Activated B cell treated with CpG ODN at 0.5 μM for 24 hours (primary cell): Measurements from ENCODE around the gene MXD3. TPM values are rescaled to one million over a fixed set of nuclear protein-coding genes. Genes with fewer than 3 reads are reported as not detected.

ENCODE experiments used
- ATAC-seq: fragments of 200-7000 bp; cut with Tn5 transposase; one replicate; pipeline ENCODE4 v1.10.0; 2021; ENCODE audit warnings: low read depth, mild to moderate bottlenecking, moderate library complexity
- CTCF ChIA-PET: fragments of 350-600 bp; sonication (Branson Sonifier 250); formaldehyde crosslinking; loops from one replicate; lab custom pipeline; 2021; ENCODE audit warnings: antibody characterized with exemption; lab: Charles Lee
- POLR2A ChIA-PET: fragments of 350-600 bp; sonication (Branson Sonifier 250); formaldehyde crosslinking; loops from one replicate; lab custom pipeline; 2021; ENCODE audit warnings: antibody characterized with exemption; lab: Charles Lee
- DNase-seq: peaks from one replicate; pipeline ENCODE4 v3.0.0; 2022
- H3K27ac Mint-ChIP-seq: one replicate; pipeline ENCODE4 v1.8.0; 2020; ENCODE audit warnings: mixed read lengths
- H3K27me3 Mint-ChIP-seq: one replicate; pipeline ENCODE4 v1.8.0; 2021; ENCODE audit warnings: mixed read lengths
- H3K36me3 Mint-ChIP-seq: one replicate; pipeline ENCODE4 v1.8.0; 2021; ENCODE audit warnings: low read depth, mixed read lengths
- H3K4me1 Mint-ChIP-seq: one replicate; pipeline ENCODE4 v1.8.0; 2021; ENCODE audit warnings: mixed read lengths
- H3K4me3 Mint-ChIP-seq: one replicate; pipeline ENCODE4 v1.8.0; 2020; ENCODE audit warnings: mild to moderate bottlenecking, mixed read lengths
- H3K9me3 Mint-ChIP-seq: one replicate; pipeline ENCODE4 v1.8.0; 2020; ENCODE audit warnings: mixed read lengths
- intact Hi-C: fragments of 100-400 bp; cut with micrococcal nuclease; formaldehyde crosslinking; loops from one replicate; pipeline ENCODE4 v1.15.1; 2024
- total RNA-seq: library from RNA; stranded (reverse); gene quantifications from 2 replicates; pipeline ENCODE4 v1.2.3, GENCODE V29; 2022
- TF ChIP-seq, protein P1 (sequence below): fragments of 200-600 bp; IDR thresholded peaks from one replicate; pipeline ENCODE4 v1.8.0; 2022; ENCODE audit warnings: antibody characterized with exemption, mild to moderate bottlenecking

The MXD3 gene
- total RNA-seq, 1 donor from 2014 or later, result 9.1 TPM

DNA sequence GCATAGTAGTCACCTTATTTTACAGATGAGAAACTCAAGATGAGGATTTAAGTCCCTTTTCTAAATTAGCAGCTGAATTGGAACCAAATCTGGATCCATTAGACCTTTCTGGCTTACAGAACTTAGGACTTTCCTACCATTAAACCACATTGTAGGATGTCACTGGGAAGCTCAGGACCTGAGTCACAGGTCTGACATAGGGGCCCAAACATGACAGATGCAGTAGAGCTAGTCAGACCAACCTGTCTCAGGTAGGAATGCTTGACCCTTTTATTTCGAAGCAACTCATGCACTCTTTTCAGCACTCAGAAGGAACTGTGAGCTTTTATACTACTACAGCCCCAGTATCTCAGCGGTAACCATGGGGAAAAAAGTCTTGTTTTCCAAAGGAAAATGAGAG, 10.7 kb downstream of the MXD3 start:
- no peaks in the 10 kb centered on the region for H3K27me3 Mint-ChIP-seq
- no peaks in the 10 kb centered on the region for H3K9me3 Mint-ChIP-seq
- H3K4me1 Mint-ChIP-seq, result peaks cover 87% of the 10 kb centered on the region
- ChIA-PET POLR2A (interaction anchor here (0.9 to 3.3 kb wide), 7 partner anchors 10 to 177 kb away, joined by 3 to 21 read pairs (median 4); partner anchors contain the start of genes LMAN2 and RGS14), CTCF (interaction anchor here (0.8 to 1.6 kb wide), 5 partner anchors 9 to 189 kb away, joined by 3 to 6 read pairs (median 3); no protein-coding TSS in a partner anchor)
- DNase-seq (no peak), ATAC-seq (no peak)
- peak overlapping the region; percentile 89 for H3K27ac Mint-ChIP-seq
- TF ChIP-seq, protein P1, sequence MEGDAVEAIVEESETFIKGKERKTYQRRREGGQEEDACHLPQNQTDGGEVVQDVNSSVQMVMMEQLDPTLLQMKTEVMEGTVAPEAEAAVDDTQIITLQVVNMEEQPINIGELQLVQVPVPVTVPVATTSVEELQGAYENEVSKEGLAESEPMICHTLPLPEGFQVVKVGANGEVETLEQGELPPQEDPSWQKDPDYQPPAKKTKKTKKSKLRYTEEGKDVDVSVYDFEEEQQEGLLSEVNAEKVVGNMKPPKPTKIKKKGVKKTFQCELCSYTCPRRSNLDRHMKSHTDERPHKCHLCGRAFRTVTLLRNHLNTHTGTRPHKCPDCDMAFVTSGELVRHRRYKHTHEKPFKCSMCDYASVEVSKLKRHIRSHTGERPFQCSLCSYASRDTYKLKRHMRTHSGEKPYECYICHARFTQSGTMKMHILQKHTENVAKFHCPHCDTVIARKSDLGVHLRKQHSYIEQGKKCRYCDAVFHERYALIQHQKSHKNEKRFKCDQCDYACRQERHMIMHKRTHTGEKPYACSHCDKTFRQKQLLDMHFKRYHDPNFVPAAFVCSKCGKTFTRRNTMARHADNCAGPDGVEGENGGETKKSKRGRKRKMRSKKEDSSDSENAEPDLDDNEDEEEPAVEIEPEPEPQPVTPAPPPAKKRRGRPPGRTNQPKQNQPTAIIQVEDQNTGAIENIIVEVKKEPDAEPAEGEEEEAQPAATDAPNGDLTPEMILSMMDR, result no peak
- intact Hi-C loops, result loop anchor here (1.0 to 5.0 kb wide), 5 partner anchors 186 to 914 kb away; partner anchors contain the start of genes HIGD2A, NOP16, RNF44 and UIMC1
- peak overlapping the region; percentile 90 for H3K4me3 Mint-ChIP-seq
- peaks cover 22% of the 10 kb centered on the region for H3K36me3 Mint-ChIP-seq

DNA sequence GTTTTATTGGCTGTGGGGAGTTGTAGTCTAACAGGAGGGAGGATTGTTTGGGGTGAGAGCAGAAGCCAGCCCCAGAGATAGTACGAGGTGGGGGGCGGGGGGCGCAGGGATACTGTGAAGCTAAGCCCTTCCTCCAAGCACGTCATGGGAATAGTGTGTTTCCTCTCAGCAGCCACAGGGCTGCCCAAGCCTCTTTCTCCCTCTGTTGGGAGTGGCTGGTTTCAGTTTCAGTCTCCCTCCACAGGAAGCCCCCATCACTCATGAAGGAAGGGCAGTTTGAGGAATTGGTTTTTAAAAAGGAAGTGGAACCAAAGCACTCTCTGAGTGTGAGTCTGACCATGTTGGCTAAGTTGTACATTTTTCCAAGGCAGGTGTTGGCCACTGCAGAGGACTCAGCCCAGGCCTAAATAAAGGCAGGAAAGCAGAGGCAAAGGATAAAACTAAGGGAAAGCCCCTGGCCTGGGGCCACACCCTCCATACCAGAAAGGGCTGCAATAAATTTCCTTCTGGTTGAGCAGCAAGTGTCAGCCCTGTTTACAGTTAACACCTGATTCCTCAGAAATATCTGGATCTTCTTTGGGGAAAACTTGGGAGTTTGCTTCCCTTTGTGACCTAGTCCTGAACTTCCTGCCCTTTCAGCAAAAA, 11.3 kb downstream of the MXD3 start:
- Mint-ChIP-seq H3K36me3 (peaks cover 22% of the 10 kb centered on the region), H3K9me3 (no peaks in the 10 kb centered on the region), H3K4me3 (peak overlapping the region; percentile 90), H3K27ac (peak overlapping the region; percentile 89), H3K4me1 (peaks cover 88% of the 10 kb centered on the region), H3K27me3 (no peaks in the 10 kb centered on the region)
- CTCF ChIA-PET, result interaction anchor here (1.0 to 3.4 kb wide), 5 partner anchors 9 to 188 kb away, joined by 3 to 10 read pairs (median 4); no protein-coding TSS in a partner anchor
- intact Hi-C loops, result loop anchor here (1.0 to 5.0 kb wide), 5 partner anchors 186 to 913 kb away; partner anchors contain the start of genes HIGD2A, NOP16, RNF44 and UIMC1
- ATAC-seq (peak; percentile 63), DNase-seq (peak; percentile 62)
- POLR2A ChIA-PET, result interaction anchor here (0.6 to 3.3 kb wide), 6 partner anchors 8 to 169 kb away, joined by 3 to 14 read pairs (median 4); no protein-coding TSS in a partner anchor
- TF ChIP-seq, protein P1, result no peak

DNA sequence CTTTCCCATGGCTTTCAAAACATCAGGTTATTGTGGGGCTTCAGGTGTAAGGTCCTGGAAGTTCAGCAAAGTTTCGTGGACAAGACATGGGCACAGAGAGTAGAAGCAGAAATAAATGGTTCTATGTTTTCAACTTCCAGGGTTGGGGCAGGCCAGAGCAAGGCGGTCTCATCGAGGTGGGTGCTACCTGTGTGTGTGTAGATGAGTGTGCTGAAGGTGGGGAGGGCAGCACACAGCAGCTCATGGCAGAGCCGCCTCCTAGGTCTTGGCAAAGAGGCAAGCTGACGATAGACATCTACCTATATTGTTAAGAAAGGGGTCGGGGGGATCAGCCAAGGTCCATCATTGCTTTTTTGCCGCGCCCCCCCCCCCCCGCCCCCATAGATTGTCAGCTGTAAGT, 12.0 kb downstream of the MXD3 start:
- no peak overlapping the region for H3K4me3 Mint-ChIP-seq
- H3K27me3 Mint-ChIP-seq, result no peaks in the 10 kb centered on the region
- ATAC-seq (no peak), DNase-seq (no peak)
- peaks cover 88% of the 10 kb centered on the region for H3K4me1 Mint-ChIP-seq
- intact Hi-C loops, result loop anchor here (1.0 to 5.0 kb wide), 5 partner anchors 185 to 912 kb away; partner anchors contain the start of genes HIGD2A, NOP16, RNF44 and UIMC1
- TF ChIP-seq, protein P1, result no peak
- peak overlapping the region; percentile 87 for H3K27ac Mint-ChIP-seq
- CTCF ChIA-PET, result interaction anchor here (1.1 to 3.4 kb wide), 3 partner anchors 10 to 61 kb away, joined by 3 to 10 read pairs (median 4); no protein-coding TSS in a partner anchor
- no peaks in the 10 kb centered on the region for H3K9me3 Mint-ChIP-seq
- H3K36me3 Mint-ChIP-seq, result peaks cover 26% of the 10 kb centered on the region
- POLR2A ChIA-PET, result interaction anchor here (0.6 to 3.3 kb wide), 6 partner anchors 9 to 168 kb away, joined by 3 to 14 read pairs (median 4); no protein-coding TSS in a partner anchor

DNA sequence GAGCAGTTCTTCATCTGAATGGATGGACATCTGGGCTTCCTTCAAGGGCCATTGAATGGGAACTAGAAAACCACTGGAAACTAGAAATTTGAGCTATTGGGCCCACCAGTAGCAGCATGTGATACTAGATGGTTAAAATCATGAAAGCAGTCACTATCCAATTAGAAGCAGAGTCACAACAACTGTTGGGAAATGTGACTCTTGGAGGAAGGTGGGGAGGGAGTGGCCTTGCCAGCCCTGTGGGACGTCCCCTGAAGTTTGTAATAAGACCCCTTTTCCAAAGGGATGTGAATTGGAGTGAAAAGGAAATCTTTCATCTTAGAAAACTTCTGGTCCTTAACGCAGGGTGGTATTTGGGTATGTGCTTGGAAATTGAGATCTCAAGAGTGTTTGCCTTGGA, 13.8 kb downstream of the MXD3 start:
- no peak overlapping the region for H3K4me3 Mint-ChIP-seq
- H3K27ac Mint-ChIP-seq, result peak overlapping the region; percentile 25
- intact Hi-C loops, result no loop called here
- no peaks in the 10 kb centered on the region for H3K27me3 Mint-ChIP-seq
- ChIA-PET CTCF (interaction anchor here (1.4 to 3.4 kb wide), 2 partner anchors 12 to 637 kb away, joined by 3 to 10 read pairs; no protein-coding TSS in a partner anchor), POLR2A (no interaction called here)
- H3K36me3 Mint-ChIP-seq, result peaks cover 39% of the 10 kb centered on the region
- no peak for DNase-seq
- TF ChIP-seq, protein P1, result no peak
- no peak for ATAC-seq
- peaks cover 78% of the 10 kb centered on the region for H3K4me1 Mint-ChIP-seq
- H3K9me3 Mint-ChIP-seq, result no peaks in the 10 kb centered on the region

DNA sequence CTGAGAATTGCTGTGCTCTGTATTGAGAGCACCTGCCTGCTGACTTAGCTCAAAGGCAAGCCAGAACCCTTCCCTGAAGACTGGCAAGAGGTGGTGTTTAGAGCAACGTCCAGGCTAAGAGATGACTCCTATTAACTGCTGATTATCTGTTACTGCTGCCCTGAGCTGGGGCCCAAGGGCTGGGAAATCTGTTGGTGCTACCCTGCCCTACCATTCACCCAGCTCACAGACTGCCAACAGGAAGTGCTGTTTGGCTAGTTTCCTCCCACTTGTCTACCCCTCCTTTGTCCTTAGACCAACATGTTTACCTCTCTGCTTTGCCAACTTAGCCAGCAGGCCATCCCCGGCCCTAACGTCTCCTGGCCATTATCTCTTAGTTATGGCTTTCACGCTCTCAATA, 15.1 kb downstream of the MXD3 start:
- peaks cover 52% of the 10 kb centered on the region for H3K36me3 Mint-ChIP-seq

More for the DNA sequence above, 15.1 kb downstream of the MXD3 start:
- Mint-ChIP-seq H3K27ac (peak overlapping the region; percentile 75), H3K9me3 (no peaks in the 10 kb centered on the region), H3K4me3 (no peak overlapping the region), H3K27me3 (no peaks in the 10 kb centered on the region), H3K4me1 (peaks cover 68% of the 10 kb centered on the region)
- DNase-seq, result no peak
- intact Hi-C loops, result no loop called here
- ChIA-PET POLR2A (interaction anchor here (0.5 to 1.3 kb wide), 2 partner anchors 13 to 49 kb away, joined by 3 read pairs; no protein-coding TSS in a partner anchor), CTCF (interaction anchor here (0.8 to 1.4 kb wide), 2 partner anchors 13 to 636 kb away, joined by 3 read pairs; no protein-coding TSS in a partner anchor)
- no peak for ATAC-seq
- TF ChIP-seq, protein P1, result no peak
